ENCODE results near the gene ASB12.
"Not testable (repeated sequence)": the region's sequence is repeated elsewhere in the genome, so short reads cannot be mapped to it uniquely, and the experiment has no call there.

The ASB12 gene, protein sequence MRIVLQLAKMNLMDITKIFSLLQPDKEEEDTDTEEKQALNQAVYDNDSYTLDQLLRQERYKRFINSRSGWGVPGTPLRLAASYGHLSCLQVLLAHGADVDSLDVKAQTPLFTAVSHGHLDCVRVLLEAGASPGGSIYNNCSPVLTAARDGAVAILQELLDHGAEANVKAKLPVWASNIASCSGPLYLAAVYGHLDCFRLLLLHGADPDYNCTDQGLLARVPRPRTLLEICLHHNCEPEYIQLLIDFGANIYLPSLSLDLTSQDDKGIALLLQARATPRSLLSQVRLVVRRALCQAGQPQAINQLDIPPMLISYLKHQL

DNA sequence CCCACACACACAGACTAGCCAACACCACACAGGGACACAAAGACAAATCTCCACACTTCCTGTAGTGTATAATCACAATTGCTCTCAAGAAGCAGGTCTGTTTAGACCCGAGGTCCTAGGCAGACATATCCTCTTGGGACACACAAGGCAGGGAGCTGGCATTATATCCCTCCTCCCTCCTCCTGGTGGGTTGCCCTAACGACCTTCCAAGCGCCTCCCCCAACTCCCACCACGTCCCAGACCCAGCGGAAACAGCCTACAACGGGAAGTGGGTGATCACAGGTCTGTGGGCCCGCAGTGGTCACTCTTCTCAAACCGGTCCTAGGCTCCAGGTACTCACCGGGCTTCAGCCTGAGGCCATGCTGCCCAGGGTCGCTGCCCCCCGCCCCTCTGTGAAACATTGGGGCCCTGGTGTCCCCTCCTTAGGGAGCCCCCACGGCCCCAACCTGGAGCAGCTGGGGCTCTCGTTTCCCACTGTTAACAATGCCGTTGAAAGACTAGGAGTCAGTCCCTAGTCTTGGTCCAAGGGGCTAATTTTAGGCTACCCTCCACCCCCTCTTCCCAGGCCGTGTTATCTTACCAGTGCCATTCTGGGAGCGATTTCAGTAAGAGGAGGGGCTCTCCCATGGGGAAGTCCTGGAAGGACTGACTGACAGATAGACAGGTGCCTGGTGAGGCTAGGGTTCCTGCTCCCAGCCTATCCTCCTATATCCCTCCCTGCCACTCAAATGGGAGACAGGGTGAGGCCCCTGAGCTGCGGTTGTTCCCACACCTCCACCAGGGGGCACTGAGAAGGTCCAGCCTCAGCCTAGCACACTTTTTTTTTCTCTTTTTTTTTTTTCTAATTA lies at the start of gene ASB12:
Gene ASB12, minus strand, starts transcription at position 485 of the 848 bp plus-strand sequence. CDS start 4,957 bp downstream, outside the sequence.
- no peak for DNase-seq

DNA sequence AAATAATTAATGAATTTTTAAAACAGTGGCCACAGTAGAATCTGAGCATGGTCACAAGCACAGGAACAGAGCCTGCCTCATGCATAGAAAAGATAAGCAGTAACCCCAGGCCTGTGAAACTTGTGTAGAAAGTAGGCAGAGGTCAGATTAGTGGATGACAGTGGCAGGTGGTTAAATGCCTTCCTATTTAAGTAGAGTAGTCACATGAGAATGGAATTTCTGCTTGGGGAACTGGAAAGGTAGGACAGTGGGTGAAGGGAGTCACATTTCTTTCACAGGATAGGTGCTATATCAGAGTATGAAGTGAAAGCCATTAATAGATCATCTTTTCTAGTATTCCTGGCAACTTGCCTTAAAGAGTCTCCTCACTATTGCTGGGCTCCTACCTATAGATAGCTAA lies 34.9 kb upstream of the ASB12 start:
- DNase-seq, result no peak

DNA sequence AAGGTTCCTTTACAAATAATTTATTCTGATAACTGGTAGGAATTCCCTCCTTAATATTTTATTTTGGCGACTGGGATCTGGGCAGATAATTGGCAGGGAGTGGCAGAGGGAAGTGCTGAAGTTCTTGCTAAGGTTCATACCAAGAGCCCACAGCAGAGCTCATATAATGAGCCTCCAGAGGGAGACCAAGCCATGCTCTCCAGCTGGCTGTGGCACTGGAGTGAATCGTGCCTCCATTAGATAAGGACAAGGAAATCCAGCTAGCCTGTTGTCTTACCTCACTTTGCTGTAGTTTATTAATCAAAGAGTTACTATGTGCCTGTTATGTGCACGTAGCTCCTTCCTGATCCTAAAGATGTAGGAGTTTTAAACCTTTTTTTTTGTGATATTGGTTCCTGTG lies 1.3 kb downstream of the ASB12 start:
- DNase-seq, result no peak

DNA sequence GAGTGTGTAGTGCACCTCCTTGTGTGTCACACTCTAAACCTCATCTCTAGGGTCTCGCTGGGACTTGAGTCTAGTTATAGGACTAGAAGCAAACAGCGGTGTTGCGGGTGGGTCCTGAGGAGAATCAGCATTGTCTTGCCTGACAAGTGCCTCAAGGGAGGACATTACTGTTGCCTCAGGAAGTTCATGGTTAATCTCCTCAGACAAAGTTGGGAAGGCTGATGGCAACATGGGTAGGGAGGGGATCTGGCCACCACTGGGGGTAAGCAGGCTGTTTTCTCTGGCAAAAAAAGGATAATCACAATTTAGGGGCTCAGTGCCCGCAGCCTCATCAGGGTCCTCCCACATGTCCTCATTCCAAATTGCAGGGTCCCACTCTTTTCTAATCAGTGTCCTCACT lies 12.4 kb downstream of the ASB12 start:
- DNase-seq, result no peak

DNA sequence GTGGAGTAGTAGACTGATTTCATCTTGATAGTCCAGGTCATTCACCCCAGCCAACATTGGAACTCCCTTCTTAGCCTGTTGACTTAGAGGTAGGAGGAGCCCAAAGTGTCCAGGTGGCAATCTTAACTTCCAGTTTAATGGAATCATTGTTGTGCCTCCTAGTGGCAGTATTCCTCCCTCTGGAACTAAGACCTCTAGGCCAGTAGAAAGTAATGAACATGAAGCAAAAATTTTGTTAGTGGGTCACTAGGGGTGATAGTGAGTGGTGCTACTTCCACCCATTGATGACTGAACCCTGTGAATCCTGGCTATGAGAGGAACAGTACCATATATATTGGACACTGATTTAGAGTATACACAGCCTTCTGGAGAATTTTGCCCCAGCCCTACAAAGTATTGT lies 16.4 kb downstream of the ASB12 start:
- DNase-seq, result not testable (repeated sequence)

DNA sequence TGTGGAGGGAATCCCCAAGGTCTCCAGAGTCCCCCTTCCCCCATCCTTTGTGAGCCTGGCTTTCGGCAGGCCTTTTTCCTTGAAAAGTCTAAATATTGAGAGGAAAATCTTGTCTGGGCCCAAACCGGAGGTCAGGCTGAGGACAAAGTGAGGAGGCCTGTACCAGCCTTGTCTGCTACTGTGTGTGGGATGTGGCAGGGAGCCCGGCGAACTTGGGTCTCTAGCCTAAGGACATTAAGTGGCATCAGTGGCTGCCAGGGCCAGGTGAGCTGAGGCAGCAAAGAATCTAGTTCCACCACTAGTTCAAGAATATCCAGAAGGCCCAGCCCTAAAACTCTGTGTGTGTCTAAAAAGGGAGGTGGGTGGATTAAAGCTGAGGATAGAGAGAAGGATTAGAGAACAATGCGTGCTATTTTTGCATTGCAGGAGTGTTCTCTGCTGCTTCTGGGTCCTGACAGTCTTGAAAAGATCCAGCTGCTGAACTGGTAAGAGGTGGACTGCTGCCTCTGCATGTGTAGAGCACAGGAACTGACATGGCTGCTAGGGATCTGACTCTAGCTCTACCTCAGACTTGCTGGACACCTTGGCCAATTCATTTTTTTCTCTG lies 23.7 kb downstream of the ASB12 start:
- DNase-seq, result no peak

DNA sequence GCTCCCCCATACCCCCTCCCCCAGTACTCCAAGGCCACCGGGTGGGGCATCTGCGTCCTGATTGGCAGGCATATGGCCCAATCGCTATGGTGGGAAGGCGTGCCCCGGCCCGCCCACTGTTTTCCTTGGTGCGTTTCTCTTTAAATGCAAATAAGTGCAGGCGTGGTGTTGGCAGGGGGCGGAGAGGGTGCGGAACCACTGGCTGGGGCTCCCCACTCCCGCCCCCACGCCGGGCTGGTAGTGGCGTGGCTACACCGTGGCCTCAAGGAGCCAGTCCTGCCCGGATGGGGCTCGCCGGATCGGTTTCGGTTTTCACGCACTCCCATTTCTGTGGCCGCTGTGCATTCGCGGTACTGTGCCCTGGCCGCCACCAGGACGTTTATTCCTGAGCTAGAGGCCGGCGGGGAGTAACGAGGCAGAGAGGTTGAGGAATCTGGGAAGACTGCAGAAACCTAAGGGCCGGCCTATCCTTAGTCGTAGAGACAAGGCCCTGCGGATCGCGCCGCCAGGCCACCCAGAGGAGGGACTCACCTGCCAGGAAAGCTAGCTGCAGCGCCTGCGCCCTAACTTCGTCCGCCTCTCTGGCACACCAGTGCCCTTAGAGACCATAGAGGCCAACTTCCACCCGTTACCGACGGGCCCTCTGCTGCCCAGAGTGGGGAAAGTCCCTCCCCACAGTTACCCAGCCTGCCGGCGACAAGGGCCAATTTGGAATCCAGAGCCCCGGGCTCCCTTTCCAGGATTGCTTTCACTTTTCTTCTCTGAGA lies 24.5 kb downstream of the ASB12 start:
- peak; percentile 82 for DNase-seq

DNA sequence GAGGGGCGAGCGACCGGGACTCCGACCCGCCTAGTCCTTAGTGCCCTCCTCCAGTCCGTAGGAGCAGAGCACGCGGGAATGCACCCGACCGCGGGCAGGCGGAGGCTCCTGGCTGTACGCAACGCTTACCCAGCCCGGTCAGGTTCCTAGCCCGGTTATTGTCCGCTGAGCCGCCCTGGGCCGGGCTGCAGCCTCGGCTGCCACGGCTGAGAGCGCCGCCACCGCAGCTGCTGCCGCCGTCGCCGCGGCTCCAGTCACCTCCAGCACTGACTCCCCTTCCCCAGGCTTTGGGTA lies 25.0 kb downstream of the ASB12 start, which contains the start of gene AMER1:
Gene AMER1, minus strand, starts transcription at position 268 of the 294 bp plus-strand sequence. CDS start 12,422 bp downstream, outside the sequence.
- DNase-seq, result peak; percentile 64

DNA sequence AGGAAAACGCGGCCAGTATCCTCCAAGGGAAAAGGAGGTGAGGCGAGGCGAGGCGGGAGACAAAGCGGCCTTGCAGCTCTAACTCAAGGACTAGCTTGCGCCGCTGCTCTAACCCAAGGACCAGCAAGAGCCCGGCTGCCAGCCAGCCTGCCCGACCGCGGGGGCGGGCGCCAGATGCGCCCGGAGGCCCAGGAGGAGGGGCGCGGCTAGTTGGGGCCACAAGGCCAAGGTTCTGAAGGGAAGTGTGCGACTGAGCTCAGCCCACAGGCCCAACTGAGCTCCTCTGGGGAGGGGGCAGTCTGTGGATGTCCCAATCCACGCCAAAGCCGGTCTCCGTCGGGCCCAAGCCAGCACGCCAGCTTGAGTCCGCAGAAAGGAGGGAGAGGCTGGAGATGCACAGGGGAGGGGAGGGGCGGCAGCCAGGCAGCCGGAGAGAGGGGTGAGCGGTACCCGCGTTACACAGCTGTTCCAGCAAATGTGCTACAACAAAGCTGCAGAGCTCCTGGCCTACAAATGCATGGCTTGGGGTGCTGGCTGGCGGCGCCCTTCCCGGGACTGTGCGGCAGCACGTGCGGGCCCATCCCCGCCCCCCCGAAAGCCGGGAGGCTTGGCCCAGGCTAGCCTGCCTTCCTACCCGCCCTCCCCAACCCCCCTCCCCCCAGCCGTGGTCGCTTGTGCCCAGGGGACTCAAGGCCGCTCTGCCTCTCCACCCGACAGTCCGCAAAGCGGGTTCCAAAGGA lies 25.5 kb downstream of the ASB12 start:
- DNase-seq, result no peak

DNA sequence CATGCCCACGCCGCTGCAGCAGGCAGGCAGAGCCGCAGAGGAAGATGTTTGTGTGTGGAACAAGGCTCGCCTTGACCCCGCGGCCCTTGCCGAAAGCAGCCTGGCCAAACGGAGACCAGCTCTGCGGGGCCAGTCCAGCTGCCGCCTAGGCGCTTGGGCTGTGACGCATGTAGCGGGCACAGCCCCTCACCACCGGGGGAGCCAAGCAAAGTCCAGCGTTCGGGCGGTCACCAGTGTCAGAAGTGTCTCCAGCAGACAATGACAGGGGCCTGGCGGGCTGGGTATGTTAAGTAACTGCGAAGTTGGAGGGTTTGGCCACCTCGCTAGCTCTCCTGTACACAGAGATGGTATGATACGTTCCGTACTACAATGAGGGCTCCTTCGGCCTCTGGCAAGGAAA lies 26.2 kb downstream of the ASB12 start:
- no peak for DNase-seq

DNA sequence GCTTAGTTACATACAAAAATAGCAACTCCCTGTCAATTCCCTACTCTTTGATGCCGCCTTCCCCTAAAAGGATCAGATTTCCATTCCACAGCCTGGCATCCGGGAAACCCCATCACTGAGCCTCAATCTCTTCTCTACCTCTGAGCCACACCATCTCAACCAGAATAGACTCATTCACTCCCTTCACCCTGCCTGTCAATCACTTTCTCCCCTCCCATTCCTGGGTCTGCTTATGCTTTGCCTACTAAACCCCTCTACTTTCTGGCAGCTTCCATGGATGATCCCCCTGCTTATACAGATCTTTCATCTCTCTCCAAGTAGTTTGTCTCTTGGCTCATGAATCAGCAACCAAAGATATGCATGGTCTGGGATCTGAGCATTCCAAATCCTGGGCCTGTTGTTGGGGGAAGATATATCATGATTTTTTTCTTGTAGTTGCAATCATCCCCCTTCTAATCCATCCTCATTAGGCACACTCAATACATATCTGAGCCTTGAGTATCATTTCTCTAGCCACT lies 27.5 kb downstream of the ASB12 start:
- DNase-seq, result no peak

DNA sequence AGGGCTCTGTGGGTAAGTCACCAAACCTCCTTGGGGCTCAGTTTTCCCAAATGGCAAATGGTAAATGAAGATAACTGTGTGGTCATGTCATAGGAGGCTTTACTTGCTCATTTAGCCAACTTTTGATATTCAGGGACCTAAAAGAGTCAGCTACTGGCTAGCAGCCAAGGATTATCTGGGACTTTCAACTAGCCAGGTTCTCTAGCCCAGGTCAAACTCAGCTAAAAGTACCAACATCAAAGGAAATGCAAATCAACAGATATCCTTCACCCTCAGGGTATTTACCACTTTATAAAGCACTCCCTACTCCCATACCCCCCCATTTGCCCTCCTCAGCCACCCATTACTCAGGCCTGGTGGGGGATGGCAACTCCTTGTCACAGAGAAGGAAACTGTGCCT lies 32.4 kb downstream of the ASB12 start:
- DNase-seq, result no peak

DNA sequence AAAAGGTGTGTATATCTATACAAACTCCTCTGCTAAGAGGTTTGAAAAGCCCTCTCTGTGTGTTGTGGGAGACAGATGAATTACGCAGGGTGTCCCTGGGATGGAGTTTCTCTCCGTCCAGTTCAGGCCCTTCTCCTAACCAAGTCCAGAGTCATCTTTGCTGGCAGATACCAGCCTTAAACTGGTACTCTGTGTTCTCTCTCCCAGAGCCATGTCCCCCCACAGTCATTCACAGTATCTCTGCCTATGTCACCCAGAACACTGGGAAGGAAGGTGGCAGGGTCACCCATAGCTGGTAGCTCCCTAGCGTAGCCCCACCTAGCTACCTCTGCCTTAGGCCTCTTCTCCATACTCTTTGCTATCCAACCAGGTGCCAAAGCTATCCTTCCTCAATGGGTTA lies 33.8 kb downstream of the ASB12 start:
- DNase-seq, result no peak

DNA sequence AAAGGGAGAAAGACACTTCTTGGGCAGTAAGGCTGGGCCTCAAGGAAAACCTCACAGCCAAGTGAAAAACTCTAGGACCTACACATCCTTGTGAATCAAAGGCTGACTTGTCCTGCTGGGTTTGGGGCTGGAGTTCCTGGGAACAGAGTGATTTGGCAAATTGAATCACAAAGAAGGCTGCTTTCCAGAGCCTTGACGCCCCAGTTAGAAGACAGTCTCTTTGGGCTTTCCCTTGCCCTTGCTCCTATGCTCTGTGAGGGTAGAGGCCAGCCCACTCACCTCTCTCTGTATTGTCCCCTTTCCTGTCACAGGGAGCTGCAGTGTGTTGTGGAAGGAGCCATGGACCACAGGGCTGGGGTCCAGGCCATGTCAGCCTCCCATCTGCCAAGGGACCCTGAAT lies 34.5 kb downstream of the ASB12 start:
- DNase-seq, result no peak

DNA sequence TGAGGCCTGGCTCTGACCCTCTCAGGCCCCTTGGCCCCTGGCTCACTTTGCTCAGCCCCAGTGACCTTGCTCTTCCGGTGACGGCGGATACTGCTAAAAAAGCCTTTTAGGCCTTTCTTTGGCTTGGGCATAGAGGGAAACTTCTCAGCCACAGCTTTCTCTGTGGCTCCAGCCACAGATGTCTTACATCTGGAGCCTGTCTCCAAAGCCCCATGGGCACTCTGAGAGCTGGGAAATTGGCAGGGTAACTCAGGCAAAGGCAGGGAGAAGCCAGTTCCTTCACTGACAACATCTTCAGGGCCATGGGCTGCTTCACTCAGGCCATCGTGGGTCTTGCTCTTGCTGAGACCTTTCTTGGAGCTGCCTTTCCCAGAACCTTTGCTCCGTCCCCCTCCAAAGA lies 37.7 kb downstream of the ASB12 start:
- DNase-seq, result no peak

DNA sequence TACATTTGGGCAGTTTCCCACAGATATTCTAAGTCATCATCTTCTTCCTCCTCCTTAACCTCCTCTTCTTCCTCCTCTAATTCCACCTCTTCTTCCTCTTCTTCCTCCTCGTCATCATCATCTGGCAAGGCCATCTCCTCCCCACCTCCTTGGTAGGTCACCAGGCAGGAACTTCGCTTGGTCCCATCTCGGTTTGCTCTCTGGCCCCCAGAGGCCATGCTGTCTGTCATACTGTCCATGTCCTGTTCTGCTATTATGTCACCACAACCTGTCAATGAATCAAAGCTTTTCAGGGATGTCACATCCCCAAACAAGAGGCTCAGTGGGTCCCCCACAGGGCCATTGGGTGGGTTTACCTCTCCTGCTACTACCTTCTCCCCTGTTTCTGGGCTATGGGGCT lies 38.4 kb downstream of the ASB12 start:
- no peak for DNase-seq

DNA sequence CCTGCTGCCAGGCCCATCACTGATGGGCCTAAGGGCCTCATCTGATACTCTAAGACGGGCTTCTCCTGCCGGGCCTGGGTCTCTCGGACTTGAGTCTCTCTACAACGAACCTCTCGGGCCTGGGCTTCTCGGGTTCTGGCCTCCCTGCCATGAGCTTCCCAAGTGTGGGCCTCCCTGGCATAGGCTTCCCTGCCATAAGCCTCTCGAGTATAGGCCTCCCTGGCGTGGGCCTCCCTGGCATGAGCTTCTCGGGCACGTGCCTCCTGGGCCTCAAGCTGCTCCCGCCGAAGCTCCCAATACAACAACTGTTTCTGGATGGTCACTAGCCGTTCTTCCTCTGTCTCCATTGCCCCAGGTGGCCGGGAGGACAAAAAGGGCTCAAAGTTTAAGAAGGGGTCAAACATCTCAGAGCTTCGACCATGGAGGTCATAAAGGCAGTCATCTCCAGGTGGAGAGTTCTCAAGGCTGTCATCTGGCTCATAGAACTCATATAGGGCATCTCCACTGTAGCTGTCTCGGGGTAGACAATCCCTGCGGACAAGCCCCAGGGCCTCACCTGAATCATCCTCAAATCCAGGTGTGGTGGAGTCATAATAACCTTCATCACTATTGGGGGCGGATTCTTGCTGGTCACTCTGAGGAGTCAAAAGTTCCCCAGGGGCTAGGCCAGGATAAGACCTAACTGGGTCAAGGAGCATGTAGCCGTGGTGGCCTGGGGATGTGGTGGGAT lies 39.0 kb downstream of the ASB12 start:
- no peak for DNase-seq

DNA sequence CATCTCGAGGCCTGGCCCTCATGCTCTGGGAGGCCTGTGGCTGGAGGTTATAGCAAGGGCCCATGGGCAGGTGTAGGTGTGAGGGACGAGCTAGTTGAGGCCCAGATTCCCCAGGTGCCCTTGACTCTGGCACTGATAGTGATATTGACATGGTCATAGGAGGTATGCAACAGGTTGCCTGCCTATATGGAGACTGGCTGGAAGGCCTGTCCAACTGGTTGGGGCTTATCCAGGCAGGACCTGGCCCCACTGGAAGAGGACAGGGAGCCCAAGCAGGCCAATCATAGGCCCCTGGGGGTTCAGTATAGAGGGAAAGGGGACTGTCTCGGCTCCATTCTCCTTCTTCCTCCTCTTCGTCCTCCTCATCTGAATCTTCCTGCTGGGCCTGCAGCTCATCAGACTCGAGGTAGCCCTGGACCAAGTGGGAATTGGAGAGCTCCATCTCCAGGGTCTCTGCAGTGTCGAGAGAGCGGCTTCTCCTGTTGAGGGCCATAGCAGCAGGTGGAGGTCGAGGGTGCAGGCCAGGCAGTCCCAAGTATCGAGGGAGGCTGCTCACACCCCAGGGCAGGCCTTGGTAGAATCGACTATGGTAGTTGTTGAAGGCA lies 40.2 kb downstream of the ASB12 start:
- DNase-seq, result no peak

DNA sequence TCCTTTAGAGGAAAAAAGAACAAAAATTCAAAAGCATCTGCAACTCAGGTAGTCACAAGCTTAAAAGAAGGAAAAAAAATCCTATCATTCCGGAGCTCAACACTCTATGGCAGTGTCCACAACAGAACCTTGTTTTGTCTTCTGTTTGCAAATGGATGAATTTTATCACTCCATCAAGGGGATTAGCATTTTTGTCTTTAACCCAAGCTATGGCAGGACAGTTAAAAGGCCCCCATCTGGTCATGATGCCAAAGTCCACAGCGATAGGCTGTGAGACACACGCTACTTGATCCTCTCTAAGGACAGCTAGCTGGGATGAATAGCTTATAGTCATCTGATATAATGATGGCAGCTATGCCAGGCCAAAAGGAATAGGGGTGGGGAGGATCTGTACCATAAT lies 41.5 kb downstream of the ASB12 start:
- DNase-seq, result no peak

DNA sequence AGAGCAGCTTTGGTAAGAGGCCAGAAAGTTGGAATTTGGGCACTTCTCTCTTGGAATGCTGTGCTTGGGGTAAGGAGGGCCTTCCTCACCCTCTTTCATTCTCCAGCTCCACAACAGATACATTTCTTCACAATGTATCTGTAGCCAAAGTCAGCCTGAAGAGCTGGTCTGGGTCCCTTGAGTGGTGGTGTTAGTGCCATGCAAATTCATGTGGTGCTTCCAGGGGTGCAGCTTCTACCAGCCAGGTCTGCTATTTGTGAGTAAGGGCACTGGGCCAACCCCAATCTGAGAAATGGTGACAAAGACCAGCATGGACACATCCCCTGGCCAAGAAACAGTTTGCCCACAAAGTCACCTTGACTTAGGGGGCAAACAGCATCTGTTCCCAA lies 42.7 kb downstream of the ASB12 start:
- DNase-seq, result no peak
